GM19023 (cell line): ENCODE measurements around the gene SH3BP5.

Source experiments
- ATAC-seq: cut with Tn5 transposase; IDR thresholded peaks from one replicate; pipeline ENCODE4 v1.9.1; 2021; ENCODE audit warnings: mild to moderate bottlenecking, moderate library complexity; ENCODE audit not compliant: unreplicated experiment

The SH3BP5 gene

GRCh38 chr3:15260531-15260930 is 71.9 kb downstream of the SH3BP5 start:
- no peak for ATAC-seq

GRCh38 chr3:15258720-15259119 is 73.7 kb downstream of the SH3BP5 start:
- ATAC-seq: no peak

GRCh38 chr3:15256861-15257341 is 75.5 kb downstream of the SH3BP5 start:
- ATAC-seq: no peak

- ATAC-seq: no peak
These were observed 77.2 kb downstream of the SH3BP5 start for GRCh38 chr3:15255215-15255614.

GRCh38 chr3:15253023-15253697 is 79.2 kb downstream of the SH3BP5 start:
- ATAC-seq: no peak

- ATAC-seq: no peak
These were observed 86.2 kb downstream of the SH3BP5 start for GRCh38 chr3:15246186-15246585.

- no peak for ATAC-seq
These were observed 88.4 kb downstream of the SH3BP5 start for GRCh38 chr3:15243822-15244482.

GRCh38 chr3:15241341-15241740 is 91.0 kb downstream of the SH3BP5 start:
- no peak for ATAC-seq

GRCh38 chr3:15229262-15229661 is 103.1 kb downstream of the SH3BP5 start:
- no peak for ATAC-seq

- ATAC-seq: no peak
These were observed 104.2 kb downstream of the SH3BP5 start for GRCh38 chr3:15228147-15228546.

GRCh38 chr3:15223685-15224572 is 108.5 kb downstream of the SH3BP5 start:
- no peak for ATAC-seq

GRCh38 chr3:15221574-15222217 is 110.7 kb downstream of the SH3BP5 start:
- ATAC-seq: no peak

- ATAC-seq: no peak
These were observed 111.7 kb downstream of the SH3BP5 start for GRCh38 chr3:15220661-15221060.

- no peak for ATAC-seq
These were observed 112.3 kb downstream of the SH3BP5 start for GRCh38 chr3:15220056-15220455.

GRCh38 chr3:15218689-15219088 is 113.7 kb downstream of the SH3BP5 start:
- ATAC-seq: no peak

- ATAC-seq: no peak
These were observed 114.5 kb downstream of the SH3BP5 start for GRCh38 chr3:15217841-15218267.

- no peak for ATAC-seq
These were observed 115.2 kb downstream of the SH3BP5 start for GRCh38 chr3:15217011-15217671.

GRCh38 chr3:15216501-15216900 is 115.9 kb downstream of the SH3BP5 start:
- ATAC-seq: no peak

- no peak for ATAC-seq
These were observed 116.4 kb downstream of the SH3BP5 start for GRCh38 chr3:15215996-15216395.

GRCh38 chr3:15214758-15215157 is 117.6 kb downstream of the SH3BP5 start:
- no peak for ATAC-seq
